Measurements from ENCODE around the gene PRSS12.
"Not testable (repeated sequence)": the region's sequence is repeated elsewhere in the genome, so short reads cannot be mapped to it uniquely, and the experiment has no call there.

The PRSS12 gene

GRCh38 chr4:118276580-118276979, 76.2 kb downstream of the PRSS12 start:
- no peak for DNase-seq (ENCODE audit: low spot score)

GRCh38 chr4:118273642-118274041, 79.2 kb downstream of the PRSS12 start:
- DNase-seq (ENCODE audit: low spot score), result no peak

GRCh38 chr4:118271788-118272187, 81.0 kb downstream of the PRSS12 start:
- no peak for DNase-seq (ENCODE audit: low spot score)

GRCh38 chr4:118270492-118270891, 82.3 kb downstream of the PRSS12 start:
- DNase-seq (ENCODE audit: low spot score), result no peak

- no peak for DNase-seq (ENCODE audit: low spot score)
Measured at GRCh38 chr4:118268780-118269179, 84.0 kb downstream of the PRSS12 start.

- DNase-seq (ENCODE audit: low spot score), result not testable (repeated sequence)
Measured at GRCh38 chr4:118266145-118266496, 86.7 kb downstream of the PRSS12 start.

GRCh38 chr4:118265312-118266144, 87.3 kb downstream of the PRSS12 start:
- no peak for DNase-seq (ENCODE audit: low spot score)

- DNase-seq (ENCODE audit: low spot score), result no peak
Measured at GRCh38 chr4:118264096-118264495, 88.7 kb downstream of the PRSS12 start.

GRCh38 chr4:118260309-118260708, 92.5 kb downstream of the PRSS12 start:
- no peak for DNase-seq (ENCODE audit: low spot score)

- DNase-seq (ENCODE audit: low spot score), result no peak
Measured at GRCh38 chr4:118259111-118259510, 93.7 kb downstream of the PRSS12 start.

GRCh38 chr4:118254368-118254767, 98.4 kb downstream of the PRSS12 start:
- DNase-seq (ENCODE audit: low spot score), result no peak

- no peak for DNase-seq (ENCODE audit: low spot score)
Measured at GRCh38 chr4:118249890-118250289, 102.9 kb downstream of the PRSS12 start.

- no peak for DNase-seq (ENCODE audit: low spot score)
Measured at GRCh38 chr4:118237531-118237930, 115.3 kb downstream of the PRSS12 start.

GRCh38 chr4:118235566-118236120, 117.2 kb downstream of the PRSS12 start:
- DNase-seq (ENCODE audit: low spot score), result no peak
